Epidermal melanocyte (primary cell): ENCODE measurements around the gene TAP1.
A peak's percentile ranks its signal among the peaks of the same experiment; 100 is the strongest.
"Not testable (repeated sequence)": the region's sequence is repeated elsewhere in the genome, so short reads cannot be mapped to it uniquely, and the experiment has no call there.

Experiments
- DNase-seq: peaks from one replicate; pipeline ENCODE4 v3.0.0; 2011; ENCODE audit warnings: low spot score; ENCODE audit not compliant: insufficient read length

TAP1 gene

GRCh38 chr6:32853541-32854375, at the start of gene TAP1, which contains the start of gene PSMB9:
TSS of gene TAP1 (minus strand) at chr6:32853704. CDS start at chr6:32853636, 68 bp downstream.
TSS of gene PSMB9 (plus strand) at chr6:32854192. CDS start at chr6:32854230, 38 bp downstream.
- DNase-seq: peak; percentile 92

- DNase-seq: no peak
Observed at GRCh38 chr6:32895006-32895345, 41.5 kb upstream of the TAP1 start.

GRCh38 chr6:32894085-32895005, 40.8 kb upstream of the TAP1 start:
- peak; percentile 96 for DNase-seq

GRCh38 chr6:32890831-32891230, 37.3 kb upstream of the TAP1 start:
- DNase-seq: no peak

DNA sequence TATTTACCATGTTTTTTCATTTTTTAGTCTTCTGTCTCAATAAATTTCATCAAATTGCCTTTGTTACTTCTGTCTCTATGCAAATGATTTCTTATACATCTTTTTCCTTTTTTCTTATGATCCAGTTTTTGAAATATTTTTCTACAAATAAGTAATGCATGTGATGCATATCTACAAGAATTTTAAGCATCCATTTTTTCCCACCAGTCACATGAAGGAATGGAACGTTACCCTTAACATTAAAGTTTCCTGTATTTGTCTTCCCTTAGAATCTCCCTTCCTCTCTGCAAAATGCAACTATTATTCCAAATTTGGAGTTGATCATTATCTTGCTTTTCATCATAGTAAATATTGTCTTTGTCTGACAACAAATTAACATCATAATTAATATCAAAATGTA, 36.0 kb upstream of the TAP1 start:
- no peak for DNase-seq

DNA sequence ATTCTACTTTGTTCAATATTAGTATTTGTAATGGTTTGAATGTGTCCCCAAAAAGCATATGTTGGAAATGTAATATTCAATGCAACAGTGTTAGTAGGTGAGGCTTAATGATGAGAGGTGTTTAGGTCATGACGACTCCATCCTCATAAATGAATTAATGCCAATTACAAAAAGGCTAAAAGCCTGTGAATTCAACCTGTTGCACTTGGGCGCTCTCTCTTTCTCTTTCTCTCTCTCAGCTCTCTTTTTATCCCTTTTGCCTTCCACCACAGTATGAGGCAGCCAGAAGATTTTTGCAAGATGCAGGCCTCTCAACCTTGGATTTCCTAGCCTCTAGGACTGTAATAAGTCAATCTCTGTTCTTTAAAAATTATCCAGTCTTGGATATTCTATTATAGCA, 35.1 kb upstream of the TAP1 start:
- DNase-seq: no peak

- DNase-seq: no peak
Observed at GRCh38 chr6:32887616-32888015, 34.1 kb upstream of the TAP1 start.

GRCh38 chr6:32886681-32887383, 33.3 kb upstream of the TAP1 start:
- DNase-seq: no peak

DNA sequence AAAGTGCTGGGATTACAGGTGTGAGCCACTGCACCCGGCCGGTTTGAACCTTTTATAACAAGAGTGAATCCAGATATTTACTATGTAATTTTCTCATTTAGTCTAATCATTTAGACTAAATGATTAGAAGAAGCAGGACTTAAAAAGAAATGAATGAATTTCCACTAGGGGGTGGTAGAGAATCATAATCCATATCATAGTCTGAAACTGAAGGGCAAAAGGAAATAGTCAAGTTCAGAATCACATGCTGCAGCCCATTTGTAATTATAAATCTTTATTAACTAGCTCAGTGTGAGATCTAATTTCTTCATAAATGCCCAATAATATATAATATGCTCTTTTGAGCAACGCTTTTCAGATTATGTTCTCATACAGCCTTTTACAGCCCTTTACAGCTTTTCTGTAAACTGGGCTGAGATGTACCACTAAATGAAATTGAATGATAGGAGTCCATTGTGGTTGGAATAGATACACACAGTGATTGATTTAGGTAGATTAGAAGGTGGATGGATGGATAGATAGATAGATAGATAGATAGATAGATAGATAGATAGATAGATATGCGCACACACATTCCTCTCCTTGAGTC, 32.3 kb upstream of the TAP1 start:
- DNase-seq: peak; percentile 41

GRCh38 chr6:32883789-32884188, 30.3 kb upstream of the TAP1 start:
- no peak for DNase-seq

GRCh38 chr6:32882879-32883250, 29.4 kb upstream of the TAP1 start:
- DNase-seq: no peak

GRCh38 chr6:32880962-32881361, 27.5 kb upstream of the TAP1 start:
- DNase-seq: not testable (repeated sequence)

GRCh38 chr6:32879691-32880090, 26.2 kb upstream of the TAP1 start:
- DNase-seq: no peak

- no peak for DNase-seq
Observed at GRCh38 chr6:32876603-32877002, 23.1 kb upstream of the TAP1 start.

GRCh38 chr6:32873947-32874346, 20.4 kb upstream of the TAP1 start:
- not testable (repeated sequence) for DNase-seq

DNA sequence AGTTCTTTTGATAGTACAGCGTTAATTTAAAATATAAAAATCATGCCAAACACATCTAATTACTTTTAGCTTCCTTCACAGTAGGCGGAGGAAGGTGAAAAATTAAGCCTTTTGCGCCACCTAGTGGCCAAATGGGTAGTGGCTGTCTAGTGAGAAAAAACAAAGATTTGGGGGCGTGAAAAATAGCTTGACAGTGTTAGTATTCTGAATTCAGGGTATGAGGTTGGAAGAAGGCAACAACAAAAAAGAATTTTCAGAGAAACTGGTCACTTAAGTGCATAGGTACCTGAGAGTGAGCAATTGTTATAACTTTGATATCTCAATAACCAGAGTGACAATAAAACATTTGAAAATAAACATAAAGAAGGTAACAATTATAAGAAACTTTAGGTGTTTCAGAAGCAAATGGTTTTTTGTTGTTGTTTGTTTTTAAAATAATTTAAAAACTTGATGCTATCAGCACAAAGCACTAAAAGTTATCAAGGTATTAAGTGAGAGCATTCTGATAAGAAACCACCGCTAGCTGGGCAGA, 14.8 kb upstream of the TAP1 start:
- no peak for DNase-seq

GRCh38 chr6:32867554-32868256, 14.2 kb upstream of the TAP1 start:
- DNase-seq: no peak

GRCh38 chr6:32867022-32867477, 13.5 kb upstream of the TAP1 start:
- no peak for DNase-seq

- no peak for DNase-seq
Observed at GRCh38 chr6:32865724-32866443, 12.4 kb upstream of the TAP1 start.

GRCh38 chr6:32862725-32863124, 9.2 kb upstream of the TAP1 start:
- no peak for DNase-seq
